OCI-LY1 (cell line): Measurements from ENCODE around the gene CHMP5.

Experiments
- H2AFZ ChIP-seq: fragments of 200-600 bp; sonication (generic), shearing (Covaris generic); 2 replicates; pipeline ENCODE4 v1.6.0; 2014; ENCODE audit warnings: antibody characterized with exemption, mild to moderate bottlenecking, low read length
- H3F3A ChIP-seq: fragments of 200-600 bp; sonication (generic), shearing (Covaris generic); 2 replicates; pipeline ENCODE4 v1.6.0; 2014; ENCODE audit warnings: mild to moderate bottlenecking, antibody characterized with exemption, low read length, moderate library complexity; ENCODE audit not compliant: insufficient read depth
- H3K27ac ChIP-seq: fragments of 200-600 bp; sonication (generic); 2 replicates; pipeline ENCODE4 v1.5.1; 2014; ENCODE audit warnings: low read length, mixed run types, mild to moderate bottlenecking, low read depth; ENCODE audit not compliant: poor library complexity, severe bottlenecking
- H3K27me3 ChIP-seq: fragments of 200-600 bp; sonication (generic); 2 replicates; pipeline ENCODE4 v1.6.0; 2014; ENCODE audit warnings: antibody characterized with exemption, mild to moderate bottlenecking, low read length, moderate library complexity; ENCODE audit not compliant: insufficient read depth
- H3K36me3 ChIP-seq: fragments of 200-600 bp; sonication (generic); 2 replicates; pipeline ENCODE4 v1.6.1; 2014; ENCODE audit warnings: mild to moderate bottlenecking, antibody characterized with exemption, low read length, moderate library complexity, mixed read lengths; ENCODE audit not compliant: insufficient read depth
- H3K4me1 ChIP-seq: fragments of 200-600 bp; sonication (generic); 2 replicates; pipeline ENCODE4 v1.5.1; 2014; ENCODE audit warnings: mild to moderate bottlenecking, low read length, moderate library complexity; ENCODE audit not compliant: insufficient read depth, severe bottlenecking
- H3K4me2 ChIP-seq: fragments of 200-600 bp; sonication (generic), shearing (Covaris generic); 2 replicates; pipeline ENCODE4 v1.6.1; 2014; ENCODE audit warnings: low read length
- H3K4me3 ChIP-seq: fragments of 200-600 bp; sonication (generic); 2 replicates; pipeline ENCODE4 v1.5.1; 2014; ENCODE audit warnings: low read length, low read depth, mild to moderate bottlenecking, mixed read lengths; ENCODE audit not compliant: poor library complexity, severe bottlenecking
- H3K79me2 ChIP-seq: fragments of 200-600 bp; shearing (Covaris generic); 2 replicates; pipeline ENCODE4 v1.6.1; 2016; ENCODE audit warnings: mixed run types, low read length, mixed read lengths; ENCODE audit not compliant: insufficient read depth
- H3K9ac ChIP-seq: fragments of 200-600 bp; sonication (generic), shearing (Covaris generic); 2 replicates; pipeline ENCODE4 v1.6.1; 2014; ENCODE audit warnings: mild to moderate bottlenecking, low read length, mixed read lengths
- H3K9me2 ChIP-seq: fragments of 200-600 bp; sonication (generic), shearing (Covaris generic); 2 replicates; pipeline ENCODE4 v1.6.1; 2014; ENCODE audit warnings: low read depth, mild to moderate bottlenecking, low read length, mixed read lengths
- H3K9me3 ChIP-seq: fragments of 200-600 bp; shearing (Covaris generic); 2 replicates; pipeline ENCODE4 v1.6.1; 2014; ENCODE audit warnings: low read length, mixed read lengths
- H4K20me1 ChIP-seq: fragments of 200-600 bp; sonication (generic), shearing (Covaris generic); 2 replicates; pipeline ENCODE4 v1.6.0; 2016; ENCODE audit warnings: mild to moderate bottlenecking, low read length; ENCODE audit not compliant: insufficient read depth
- EZH2 ChIP-seq: fragments of 200-600 bp; sonication (generic), shearing (Covaris generic); IDR thresholded peaks from 2 replicates; pipeline ENCODE4 v1.8.0; 2017; ENCODE audit warnings: borderline replicate concordance, mixed run types, mild to moderate bottlenecking, antibody characterized with exemption, low read length, moderate library complexity, mixed read lengths
- TF ChIP-seq, protein P1 (sequence below): fragments of 200-600 bp; sonication (generic), shearing (Covaris generic); IDR thresholded peaks from 2 replicates; pipeline ENCODE4 v1.5.1; 2017; ENCODE audit warnings: mild to moderate bottlenecking, antibody characterized with exemption, low read length, moderate library complexity, mixed read lengths

CHMP5 gene

DNA sequence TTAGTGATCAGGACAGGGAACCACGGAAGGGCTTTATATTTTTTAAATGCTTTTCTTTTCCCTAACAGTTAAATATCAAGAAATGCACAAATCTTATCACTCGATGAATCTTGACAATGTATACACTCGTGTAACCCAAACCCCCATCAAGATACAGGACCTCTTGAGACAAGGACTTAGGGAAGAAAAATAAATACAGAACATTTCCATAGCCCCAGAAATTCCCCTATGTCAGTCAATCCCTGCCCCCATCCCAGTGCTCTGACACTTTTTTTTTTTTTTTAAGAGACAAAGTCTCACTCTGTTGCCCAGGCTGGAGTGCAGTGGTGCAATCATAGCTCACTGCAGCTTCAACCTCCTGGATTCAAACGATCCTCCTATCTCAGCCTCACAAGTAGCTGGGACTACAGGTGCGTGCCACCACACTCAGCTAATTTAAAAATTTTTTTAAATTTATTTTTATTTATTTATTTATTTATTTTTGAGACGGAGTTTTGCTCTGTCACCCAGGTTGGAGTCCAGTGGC lies 22.2 kb upstream of the CHMP5 start:
- no peaks in the 10 kb centered on the region for H3K36me3 ChIP-seq
- TF ChIP-seq, protein P1, sequence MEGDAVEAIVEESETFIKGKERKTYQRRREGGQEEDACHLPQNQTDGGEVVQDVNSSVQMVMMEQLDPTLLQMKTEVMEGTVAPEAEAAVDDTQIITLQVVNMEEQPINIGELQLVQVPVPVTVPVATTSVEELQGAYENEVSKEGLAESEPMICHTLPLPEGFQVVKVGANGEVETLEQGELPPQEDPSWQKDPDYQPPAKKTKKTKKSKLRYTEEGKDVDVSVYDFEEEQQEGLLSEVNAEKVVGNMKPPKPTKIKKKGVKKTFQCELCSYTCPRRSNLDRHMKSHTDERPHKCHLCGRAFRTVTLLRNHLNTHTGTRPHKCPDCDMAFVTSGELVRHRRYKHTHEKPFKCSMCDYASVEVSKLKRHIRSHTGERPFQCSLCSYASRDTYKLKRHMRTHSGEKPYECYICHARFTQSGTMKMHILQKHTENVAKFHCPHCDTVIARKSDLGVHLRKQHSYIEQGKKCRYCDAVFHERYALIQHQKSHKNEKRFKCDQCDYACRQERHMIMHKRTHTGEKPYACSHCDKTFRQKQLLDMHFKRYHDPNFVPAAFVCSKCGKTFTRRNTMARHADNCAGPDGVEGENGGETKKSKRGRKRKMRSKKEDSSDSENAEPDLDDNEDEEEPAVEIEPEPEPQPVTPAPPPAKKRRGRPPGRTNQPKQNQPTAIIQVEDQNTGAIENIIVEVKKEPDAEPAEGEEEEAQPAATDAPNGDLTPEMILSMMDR, result no peak
- TF ChIP-seq EZH2, result no peak
- H3K4me2 ChIP-seq, result no peak overlapping the region
- H3K9ac ChIP-seq, result no peak overlapping the region
- H2AFZ ChIP-seq, result no peak overlapping the region
- H3K9me3 ChIP-seq, result no peaks in the 10 kb centered on the region
- no peaks in the 10 kb centered on the region for H3K9me2 ChIP-seq
- H3K27ac ChIP-seq, result no peak overlapping the region
- no peaks in the 10 kb centered on the region; the same call in 1 of the 2 replicates for H3K27me3 ChIP-seq
- no peaks in the 10 kb centered on the region for H3K79me2 ChIP-seq
- H4K20me1 ChIP-seq, result no peaks in the 10 kb centered on the region
- H3F3A ChIP-seq, result no peaks in the 10 kb centered on the region
- H3K4me1 ChIP-seq, result no peaks in the 10 kb centered on the region
- no peak overlapping the region for H3K4me3 ChIP-seq

DNA sequence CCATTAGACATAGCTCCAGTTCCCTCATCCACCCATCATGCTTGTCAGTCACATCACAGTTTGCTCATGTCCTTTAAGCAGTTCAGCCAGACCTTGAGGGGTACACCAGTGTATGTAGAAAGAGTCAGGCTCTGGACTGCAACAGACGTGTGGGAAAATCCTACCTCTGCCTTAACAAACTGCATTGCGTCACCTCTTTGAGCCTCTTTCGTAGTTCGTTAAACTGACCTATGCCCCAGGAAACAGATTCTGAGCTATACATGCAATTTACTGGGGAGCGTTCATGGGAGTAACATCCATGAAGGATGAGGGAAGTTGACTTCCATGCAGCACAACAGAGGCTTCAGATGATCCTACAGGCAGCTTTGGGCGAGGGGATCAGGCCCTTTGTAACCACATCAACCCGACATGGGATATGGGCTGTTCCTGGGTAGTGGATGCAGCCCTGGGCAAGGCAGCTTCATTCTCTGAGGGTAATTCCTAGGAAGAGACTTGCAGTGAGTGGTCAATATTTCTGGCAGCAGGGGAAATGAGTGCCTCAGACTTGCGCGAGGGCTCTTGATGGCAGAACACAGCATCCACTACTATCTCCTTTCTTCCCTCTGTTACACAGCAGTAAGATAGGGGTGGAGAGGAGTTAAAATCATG lies 20.6 kb upstream of the CHMP5 start:
- Histone ChIP-seq H2AFZ (no peak overlapping the region), H3K27ac (no peak overlapping the region), H3K4me2 (no peak overlapping the region), H3K79me2 (no peaks in the 10 kb centered on the region), H3K9me2 (no peaks in the 10 kb centered on the region), H3K9ac (no peak overlapping the region), H3K27me3 (no peaks in the 10 kb centered on the region; the same call in 1 of the 2 replicates), H3K4me1 (peaks cover 4% of the 10 kb centered on the region), H3K9me3 (no peaks in the 10 kb centered on the region), H3K4me3 (no peak overlapping the region), H3F3A (no peaks in the 10 kb centered on the region), H4K20me1 (no peaks in the 10 kb centered on the region), H3K36me3 (no peaks in the 10 kb centered on the region; the same call in 1 of the 2 replicates)
- TF ChIP-seq, protein P1, result no peak
- TF ChIP-seq EZH2, result no peak

DNA sequence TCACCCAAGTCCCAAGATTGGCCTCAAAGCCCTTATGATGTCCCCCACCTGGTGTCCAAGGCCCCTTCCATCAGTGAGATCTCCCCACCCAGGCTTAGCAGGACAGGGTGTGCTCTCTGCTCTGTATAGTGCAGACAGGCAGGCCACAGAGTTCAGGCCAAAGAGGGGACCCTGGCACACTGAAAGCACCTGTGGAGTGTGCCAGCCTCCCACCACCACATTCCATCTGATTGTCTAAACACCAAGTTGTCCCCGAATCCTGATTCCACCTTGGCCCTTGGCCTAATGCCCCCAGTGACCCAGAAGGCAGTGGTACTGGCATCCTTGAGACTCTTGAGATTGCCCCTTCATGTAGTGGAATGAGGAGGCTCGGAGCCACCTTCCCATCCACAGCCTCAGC lies 19.5 kb upstream of the CHMP5 start:
- no peak overlapping the region for H3K9ac ChIP-seq

More for the DNA sequence above, 19.5 kb upstream of the CHMP5 start:
- Histone ChIP-seq H3K9me2 (no peaks in the 10 kb centered on the region), H3K4me1 (peaks cover 11% of the 10 kb centered on the region), H3F3A (no peaks in the 10 kb centered on the region), H4K20me1 (no peaks in the 10 kb centered on the region), H2AFZ (no peak overlapping the region), H3K36me3 (peaks cover 7% of the 10 kb centered on the region; the same call in 1 of the 2 replicates), H3K4me3 (no peak overlapping the region), H3K27me3 (no peaks in the 10 kb centered on the region; the same call in 1 of the 2 replicates), H3K27ac (no peak overlapping the region), H3K4me2 (no peak overlapping the region), H3K79me2 (no peaks in the 10 kb centered on the region), H3K9me3 (no peaks in the 10 kb centered on the region)
- TF ChIP-seq, protein P1, result no peak
- TF ChIP-seq EZH2, result no peak
